HCT116 (cell line): ENCODE results near the gene ZNF215. TPM values are rescaled to one million over a fixed set of nuclear protein-coding genes. Genes with fewer than 3 reads are reported as not detected.

Experiments
- ATAC-seq: fragments of 200-7000 bp; cut with Tn5 transposase; 2 replicates; pipeline ENCODE4 v1.9.1; 2020; ENCODE audit warnings: mild to moderate bottlenecking, moderate library complexity
- BruUV-seq: library from RNA; stranded (reverse); fragments of 400-500 nt; replicated peaks from 2 replicates; lab custom pipeline; 2021; lab: Mats Ljungman, UMichigan
- CTCF ChIA-PET: fragments of 300-600 bp; sonication (Branson Sonifier 250); formaldehyde crosslinking; loops from one replicate; lab custom pipeline; 2021; ENCODE audit warnings: antibody characterized with exemption; lab: Charles Lee
- POLR2A ChIA-PET: fragments of 300-600, 350-600 bp; sonication (Branson Sonifier 250); formaldehyde crosslinking; loops from one replicate; lab custom pipeline; 2021; ENCODE audit warnings: antibody characterized with exemption; lab: Charles Lee
- RAD21 ChIA-PET, 2 experiments: fragments of 300-600 bp; sonication (Branson Sonifier 250); formaldehyde crosslinking; loops; one replicate each; lab custom pipeline; 2023; ENCODE audit warnings: low total read pairs in 2 of 2; ENCODE audit not compliant: uncharacterized antibody in 2 of 2, unreplicated experiment in 2 of 2, low non-redundant PET in 1 of 2; lab: Charles Lee
- DNase-seq: peaks from one replicate; pipeline ENCODE4 v3.0.0-alpha.2; 2010; ENCODE audit warnings: low read depth, low spot score
- H2AFZ ChIP-seq: fragments of 200-600 bp; shearing (Covaris generic), sonication (generic); 2 replicates; pipeline ENCODE4 v1.6.1; 2017; ENCODE audit warnings: low read depth, mixed run types, mixed read lengths, antibody characterized with exemption, low read length; ENCODE audit not compliant: poor library complexity, severe bottlenecking
- H3K27ac ChIP-seq: 2 replicates; pipeline ENCODE4 v1.5.1; 2012; ENCODE audit warnings: low read depth, low read length
- H3K27me3 ChIP-seq: fragments of 200-600 bp; sonication (generic); 2 replicates; pipeline ENCODE4 v1.6.1; 2016; ENCODE audit warnings: mixed run types, low read length, mixed read lengths; ENCODE audit not compliant: insufficient read depth
- H3K36me3 ChIP-seq, 2 experiments: fragments of 200-500 bp in 1 of 2; fragments of 200-600 bp in 1 of 2; sonication (Bioruptor generic) in 1 of 2; sonication (generic) in 1 of 2; 2 replicates each; pipeline versions ENCODE4 v1.5.1 to v1.6.1; 2014 to 2016; ENCODE audit warnings: low read length in 2 of 2, inconsistent platforms in 1 of 2, mixed read lengths in 1 of 2, mixed run types in 1 of 2; ENCODE audit not compliant: insufficient read depth in 2 of 2, control insufficient read depth in 1 of 2
- H3K4me1 ChIP-seq, 2 experiments: fragments of 200-600 bp in 1 of 2; sonication (generic) in 1 of 2; 2 replicates each; pipeline versions ENCODE4 v1.5.1 to v1.6.1; 2012 to 2017; ENCODE audit warnings: low read length in 2 of 2, inconsistent platforms in 1 of 2, mild to moderate bottlenecking in 1 of 2, mixed read lengths in 1 of 2, mixed run types in 1 of 2, moderate library complexity in 1 of 2; ENCODE audit not compliant: insufficient read depth in 2 of 2, control insufficient read depth in 1 of 2
- H3K4me2 ChIP-seq: fragments of 200-600 bp; sonication (generic); 2 replicates; pipeline ENCODE4 v1.6.1; 2017; ENCODE audit warnings: mixed run types, low read length, mixed read lengths
- H3K4me3 ChIP-seq, 2 experiments: fragments of 200-600 bp in 1 of 2; sonication (generic) in 1 of 2; replicated peaks in 1 of 2; 2 replicates each; pipeline ENCODE4 v1.5.1; 2011 to 2016; ENCODE audit warnings: low read length in 2 of 2, control low read depth in 1 of 2, low read depth in 1 of 2, mild to moderate bottlenecking in 1 of 2, mixed read lengths in 1 of 2, mixed run types in 1 of 2
- H3K79me2 ChIP-seq: fragments of 200-600 bp; sonication (generic); 2 replicates; pipeline ENCODE4 v1.6.1; 2017; ENCODE audit warnings: mild to moderate bottlenecking, mixed run types, low read length, moderate library complexity, mixed read lengths; ENCODE audit not compliant: insufficient read depth
- H3K9ac ChIP-seq: fragments of 200-600 bp; sonication (generic); 2 replicates; pipeline ENCODE4 v1.6.1; 2016; ENCODE audit warnings: low read length, mixed read lengths
- H3K9me2 ChIP-seq: fragments of 200-600 bp; sonication (generic), shearing (Covaris generic); 2 replicates; pipeline ENCODE4 v1.6.1; 2017; ENCODE audit warnings: mixed run types, mild to moderate bottlenecking, moderate library complexity; ENCODE audit not compliant: insufficient read depth
- H3K9me3 ChIP-seq, 2 experiments: fragments of 200-500 bp in 1 of 2; fragments of 200-600 bp in 1 of 2; sonication (Bioruptor generic) in 1 of 2; sonication (generic) in 1 of 2; 2 replicates each; pipeline ENCODE4 v1.6.1; 2014 to 2017; ENCODE audit warnings: low read length in 2 of 2, mixed read lengths in 2 of 2, inconsistent platforms in 1 of 2, low read depth in 1 of 2, mild to moderate bottlenecking in 1 of 2, mixed run types in 1 of 2, moderate library complexity in 1 of 2; ENCODE audit not compliant: control insufficient read depth in 1 of 2, insufficient read depth in 1 of 2
- H4K20me1 ChIP-seq: fragments of 200-600 bp; sonication (generic), shearing (Covaris generic); 2 replicates; pipeline ENCODE4 v1.6.1; 2017; ENCODE audit warnings: mixed run types, mild to moderate bottlenecking, moderate library complexity; ENCODE audit not compliant: insufficient read depth
- CBX3 ChIP-seq: IDR thresholded peaks from 2 replicates; pipeline ENCODE4 v1.6.1; 2012; ENCODE audit warnings: low read depth
- CEBPB ChIP-seq: IDR thresholded peaks from 2 replicates; pipeline ENCODE4 v1.6.1; 2012; ENCODE audit warnings: low read depth
- SIN3A ChIP-seq: IDR thresholded peaks from 2 replicates; pipeline ENCODE4 v1.6.1; 2012; ENCODE audit warnings: low read depth
- SRF ChIP-seq: IDR thresholded peaks from 2 replicates; pipeline ENCODE4 v1.6.1; 2012; ENCODE audit warnings: low read depth
- intact Hi-C: fragments of 100-400 bp; cut with micrococcal nuclease; formaldehyde crosslinking; loops from 2 replicates; pipeline ENCODE4 v1.10.0; 2022
- total RNA-seq: library from RNA; stranded (reverse); gene quantifications from one replicate; pipeline ENCODE4 v1.2.1, GENCODE V29; 2021; ENCODE audit not compliant: unreplicated experiment
- TF ChIP-seq, protein P1 (sequence below): IDR thresholded peaks from 2 replicates; pipeline ENCODE4 v1.6.1; 2012
- TF ChIP-seq, protein P2 (sequence below): IDR thresholded peaks from 2 replicates; pipeline ENCODE4 v1.6.1; 2011; ENCODE audit warnings: mild to moderate bottlenecking, low read length, moderate library complexity; ENCODE audit not compliant: insufficient replicate concordance; ENCODE audit errors: extremely low read depth

Gene ZNF215
- total RNA-seq, 1 experiment from 2014 or later: 9.9 TPM

- TF ChIP-seq, protein P1, sequence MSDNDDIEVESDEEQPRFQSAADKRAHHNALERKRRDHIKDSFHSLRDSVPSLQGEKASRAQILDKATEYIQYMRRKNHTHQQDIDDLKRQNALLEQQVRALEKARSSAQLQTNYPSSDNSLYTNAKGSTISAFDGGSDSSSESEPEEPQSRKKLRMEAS: no peak
- TF ChIP-seq SRF (no peak), CEBPB (no peak)
These were observed 1.1 kb upstream of the ZNF215 start (continued) for GRCh38 chr11:6925007-6925577.

DNA sequence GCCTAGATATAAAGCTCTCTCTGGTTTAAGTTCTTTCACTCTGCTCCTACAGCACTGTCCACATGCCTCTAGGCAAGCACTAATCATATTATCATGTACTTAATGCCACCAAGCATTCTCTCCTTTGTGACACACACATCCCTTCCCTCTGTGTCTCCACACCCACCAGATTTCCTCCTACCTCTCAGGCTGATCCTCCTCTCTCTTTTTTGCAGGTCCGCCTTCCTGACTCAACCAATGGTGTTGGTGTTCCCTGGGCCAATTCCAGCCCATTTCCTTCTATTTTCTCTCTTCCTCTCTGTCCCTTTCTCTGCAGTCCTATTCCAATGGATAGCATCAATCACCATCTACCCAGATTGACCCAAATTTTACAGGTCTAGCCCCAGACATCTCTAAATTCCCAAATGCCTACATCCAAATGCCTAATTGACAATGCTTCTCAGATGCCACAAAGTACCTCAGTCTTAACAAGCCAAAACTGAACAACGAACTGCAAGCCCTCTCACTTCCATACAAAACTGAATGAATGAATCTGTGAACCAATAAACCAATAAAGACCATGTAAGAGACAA is 504 bp upstream of the ZNF215 start:
- Histone ChIP-seq H3K36me3 (no peaks in the 10 kb centered on the region; a peak in 1 of 4 replicates), H3K4me1 (peaks cover 11 to 15% of the 10 kb centered on the region in 2 experiments), H2AFZ (peak overlapping the region; percentile 89), H3K27ac (peak overlapping the region; percentile 89), H3K79me2 (peaks cover 38% of the 10 kb centered on the region), H3K9me2 (no peaks in the 10 kb centered on the region), H3K9ac (peak overlapping the region; percentile 86), H3K9me3 (no peaks in the 10 kb centered on the region), H3K4me2 (peak overlapping the region; percentile 78), H3K4me3 (peak overlapping the region; percentile 78 to 93), H4K20me1 (no peaks in the 10 kb centered on the region), H3K27me3 (no peaks in the 10 kb centered on the region)
- DNase-seq: peak; percentile 54
- peak; percentile 69 for ATAC-seq
- intact Hi-C loops: no loop called here
- POLR2A ChIA-PET: interaction anchor here (1.0 kb wide), 2 partner anchors 9 to 21 kb away, joined by 3 to 4 read pairs; no protein-coding TSS in a partner anchor
- RAD21 ChIA-PET: no interaction called here
- CTCF ChIA-PET: no interaction called here
- TSS peak; percentile 79 for BruUV-seq
- TF ChIP-seq, protein P2, sequence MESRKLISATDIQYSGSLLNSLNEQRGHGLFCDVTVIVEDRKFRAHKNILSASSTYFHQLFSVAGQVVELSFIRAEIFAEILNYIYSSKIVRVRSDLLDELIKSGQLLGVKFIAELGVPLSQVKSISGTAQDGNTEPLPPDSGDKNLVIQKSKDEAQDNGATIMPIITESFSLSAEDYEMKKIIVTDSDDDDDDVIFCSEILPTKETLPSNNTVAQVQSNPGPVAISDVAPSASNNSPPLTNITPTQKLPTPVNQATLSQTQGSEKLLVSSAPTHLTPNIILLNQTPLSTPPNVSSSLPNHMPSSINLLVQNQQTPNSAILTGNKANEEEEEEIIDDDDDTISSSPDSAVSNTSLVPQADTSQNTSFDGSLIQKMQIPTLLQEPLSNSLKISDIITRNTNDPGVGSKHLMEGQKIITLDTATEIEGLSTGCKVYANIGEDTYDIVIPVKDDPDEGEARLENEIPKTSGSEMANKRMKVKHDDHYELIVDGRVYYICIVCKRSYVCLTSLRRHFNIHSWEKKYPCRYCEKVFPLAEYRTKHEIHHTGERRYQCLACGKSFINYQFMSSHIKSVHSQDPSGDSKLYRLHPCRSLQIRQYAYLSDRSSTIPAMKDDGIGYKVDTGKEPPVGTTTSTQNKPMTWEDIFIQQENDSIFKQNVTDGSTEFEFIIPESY: no peak
- TF ChIP-seq CBX3 (no peak), SIN3A (no peak)
- TF ChIP-seq, protein P1: no peak
- TF ChIP-seq, all 23 proteins: peak for 0
